ENCODE results near the gene CEP63.

The CEP63 gene

GRCh38 chr3:134468519-134468918, 17.3 kb upstream of the CEP63 start:
- DNase-seq (ENCODE audit: low read depth in 2 of 2) = no peak

- no peak for DNase-seq (ENCODE audit: low read depth in 2 of 2)
Measured at GRCh38 chr3:134471521-134472193, 14.2 kb upstream of the CEP63 start.

- no peak for DNase-seq (ENCODE audit: low read depth in 2 of 2)
Measured at GRCh38 chr3:134472831-134473230, 13.0 kb upstream of the CEP63 start.

GRCh38 chr3:134473868-134474546, 11.8 kb upstream of the CEP63 start:
- DNase-seq (ENCODE audit: low read depth in 2 of 2) = peak; percentile 40 to 65

GRCh38 chr3:134474956-134475355, 10.9 kb upstream of the CEP63 start:
- no peak for DNase-seq (ENCODE audit: low read depth in 2 of 2)

GRCh38 chr3:134476306-134476705, 9.6 kb upstream of the CEP63 start:
- DNase-seq (ENCODE audit: low read depth in 2 of 2) = no peak

GRCh38 chr3:134477002-134477401, 8.9 kb upstream of the CEP63 start:
- no peak for DNase-seq (ENCODE audit: low read depth in 2 of 2)

- DNase-seq (ENCODE audit: low read depth in 2 of 2) = no peak
Measured at GRCh38 chr3:134477938-134478337, 7.9 kb upstream of the CEP63 start.

GRCh38 chr3:134480546-134480945, 5.3 kb upstream of the CEP63 start:
- no peak for DNase-seq (ENCODE audit: low read depth in 2 of 2)

GRCh38 chr3:134481166-134481565, 4.7 kb upstream of the CEP63 start:
- DNase-seq (ENCODE audit: low read depth in 2 of 2) = no peak

GRCh38 chr3:134482622-134483021, 3.2 kb upstream of the CEP63 start:
- no peak for DNase-seq (ENCODE audit: low read depth in 2 of 2)

- DNase-seq (ENCODE audit: low read depth in 2 of 2) = no peak
Measured at GRCh38 chr3:134483195-134483900, 2.5 kb upstream of the CEP63 start.

- no peak for DNase-seq (ENCODE audit: low read depth in 2 of 2)
Measured at GRCh38 chr3:134485075-134485717, 661 bp upstream of the CEP63 start.

- no peak for DNase-seq (ENCODE audit: low read depth in 2 of 2)
Measured at GRCh38 chr3:134486577-134487041, 752 bp downstream of the CEP63 start.

GRCh38 chr3:134487406-134487805, 1.5 kb downstream of the CEP63 start:
- no peak for DNase-seq (ENCODE audit: low read depth in 2 of 2)

GRCh38 chr3:134494495-134494894, 8.6 kb downstream of the CEP63 start:
- no peak for DNase-seq (ENCODE audit: low read depth in 2 of 2)

- DNase-seq (ENCODE audit: low read depth in 2 of 2) = no peak
Measured at GRCh38 chr3:134495980-134496379, 10.1 kb downstream of the CEP63 start.

GRCh38 chr3:134496471-134497071, 10.7 kb downstream of the CEP63 start:
- no peak for DNase-seq (ENCODE audit: low read depth in 2 of 2)

GRCh38 chr3:134503266-134503665, 17.4 kb downstream of the CEP63 start:
- DNase-seq (ENCODE audit: low read depth in 2 of 2) = no peak

- DNase-seq (ENCODE audit: low read depth in 2 of 2) = no peak
Measured at GRCh38 chr3:134504132-134504531, 18.3 kb downstream of the CEP63 start.

- DNase-seq (ENCODE audit: low read depth in 2 of 2) = no peak
Measured at GRCh38 chr3:134505485-134505884, 19.6 kb downstream of the CEP63 start.

- no peak for DNase-seq (ENCODE audit: low read depth in 2 of 2)
Measured at GRCh38 chr3:134511500-134511899, 25.6 kb downstream of the CEP63 start.
